NCI-H69 (cell line): ENCODE measurements around the gene EIF4E.
"Not testable (repeated sequence)": the region's sequence is repeated elsewhere in the genome, so short reads cannot be mapped to it uniquely, and the experiment has no call there.

Source experiments
- DNase-seq: peaks from one replicate; lab custom pipeline; 2025; lab: John Stamatoyannopoulos, UW

Gene EIF4E

GRCh38 chr4:98928505-98929340 lies at the start of gene EIF4E:
TSS of gene EIF4E (minus strand) at chr4:98929133. CDS start at chr4:98929112, 21 bp downstream.
- DNase-seq: peak; percentile 96

- no peak for DNase-seq
These were observed 48.6 kb upstream of the EIF4E start for GRCh38 chr4:98977557-98977956.

GRCh38 chr4:98976716-98977115 lies 47.8 kb upstream of the EIF4E start:
- DNase-seq: no peak

GRCh38 chr4:98969878-98970785 lies 41.2 kb upstream of the EIF4E start:
- DNase-seq: no peak

GRCh38 chr4:98967786-98968329 lies 38.9 kb upstream of the EIF4E start:
- DNase-seq: no peak

GRCh38 chr4:98966926-98967325 lies 38.0 kb upstream of the EIF4E start:
- DNase-seq: no peak

GRCh38 chr4:98963538-98964433 lies 34.9 kb upstream of the EIF4E start:
- DNase-seq: no peak

GRCh38 chr4:98961770-98962169 lies 32.8 kb upstream of the EIF4E start:
- no peak for DNase-seq

GRCh38 chr4:98959411-98959810 lies 30.5 kb upstream of the EIF4E start:
- DNase-seq: no peak

- no peak for DNase-seq
These were observed 29.1 kb upstream of the EIF4E start for GRCh38 chr4:98958065-98958464.

- DNase-seq: no peak
These were observed 26.3 kb upstream of the EIF4E start for GRCh38 chr4:98955229-98955628.

GRCh38 chr4:98951710-98952109 lies 22.8 kb upstream of the EIF4E start:
- no peak for DNase-seq

GRCh38 chr4:98950925-98951324 lies 22.0 kb upstream of the EIF4E start:
- no peak for DNase-seq

- DNase-seq: no peak
These were observed 17.4 kb upstream of the EIF4E start for GRCh38 chr4:98946359-98946758.

GRCh38 chr4:98945297-98945850 lies 16.4 kb upstream of the EIF4E start:
- no peak for DNase-seq

GRCh38 chr4:98939892-98940298 lies 11.0 kb upstream of the EIF4E start:
- DNase-seq: peak; percentile 53

GRCh38 chr4:98939438-98939837 lies 10.5 kb upstream of the EIF4E start:
- DNase-seq: no peak

- DNase-seq: no peak
These were observed 9.2 kb upstream of the EIF4E start for GRCh38 chr4:98937986-98938720.

- DNase-seq: no peak
These were observed 6.7 kb upstream of the EIF4E start for GRCh38 chr4:98935633-98936032.

- not testable (repeated sequence) for DNase-seq
These were observed 5.9 kb upstream of the EIF4E start for GRCh38 chr4:98934851-98935250.

- no peak for DNase-seq
These were observed 3.6 kb upstream of the EIF4E start for GRCh38 chr4:98932539-98932938.
